ENCODE results near the gene ZMYND8.
A peak's percentile ranks its signal among the peaks of the same experiment; 100 is the strongest.
"Not testable (repeated sequence)": the region's sequence is repeated elsewhere in the genome, so short reads cannot be mapped to it uniquely, and the experiment has no call there.

ZMYND8 gene

GRCh38 chr20:47286681-47287080 is 69.8 kb downstream of the ZMYND8 start:
- H3K4me3 ChIP-seq (ENCODE audit: low read length), result no peak overlapping the region
- no peak overlapping the region for H3K9ac ChIP-seq (ENCODE audit: low read length)
- H3K4me1 ChIP-seq (ENCODE audit: control insufficient read depth, insufficient read depth, low read length), result no peaks in the 10 kb centered on the region
- no peak for DNase-seq (ENCODE audit: low read depth)
- H3K9me3 ChIP-seq (ENCODE audit: control insufficient read depth, low read length), result no peaks in the 10 kb centered on the region
- no peaks in the 10 kb centered on the region for H3K27me3 ChIP-seq (replicated peaks; ENCODE audit: control insufficient read depth, insufficient read depth, low read length)
- H3K36me3 ChIP-seq (ENCODE audit: control insufficient read depth, insufficient read depth, low read length, severe bottlenecking), result peaks cover 92% of the 10 kb centered on the region

- no peak for DNase-seq (ENCODE audit: low read depth)
- H3K36me3 ChIP-seq (ENCODE audit: control insufficient read depth, insufficient read depth, low read length, severe bottlenecking), result peaks cover 96% of the 10 kb centered on the region
- no peak overlapping the region for H3K4me3 ChIP-seq (ENCODE audit: low read length)
- no peaks in the 10 kb centered on the region for H3K4me1 ChIP-seq (ENCODE audit: control insufficient read depth, insufficient read depth, low read length)
- no peaks in the 10 kb centered on the region for H3K27me3 ChIP-seq (replicated peaks; ENCODE audit: control insufficient read depth, insufficient read depth, low read length)
- H3K9me3 ChIP-seq (ENCODE audit: control insufficient read depth, low read length), result no peaks in the 10 kb centered on the region
- no peak overlapping the region for H3K9ac ChIP-seq (ENCODE audit: low read length)
Measured at GRCh38 chr20:47285189-47285588, 71.3 kb downstream of the ZMYND8 start.

GRCh38 chr20:47284373-47284772 is 72.1 kb downstream of the ZMYND8 start:
- no peak for DNase-seq (ENCODE audit: low read depth)
- Histone ChIP-seq H3K9me3 (ENCODE audit: control insufficient read depth, low read length) (no peaks in the 10 kb centered on the region), H3K4me3 (ENCODE audit: low read length) (no peak overlapping the region), H3K9ac (ENCODE audit: low read length) (no peak overlapping the region), H3K27me3 (replicated peaks; ENCODE audit: control insufficient read depth, insufficient read depth, low read length) (no peaks in the 10 kb centered on the region), H3K4me1 (ENCODE audit: control insufficient read depth, insufficient read depth, low read length) (no peaks in the 10 kb centered on the region), H3K36me3 (ENCODE audit: control insufficient read depth, insufficient read depth, low read length, severe bottlenecking) (peaks cover 95% of the 10 kb centered on the region)

GRCh38 chr20:47283411-47283810 is 73.1 kb downstream of the ZMYND8 start:
- no peaks in the 10 kb centered on the region for H3K27me3 ChIP-seq (replicated peaks; ENCODE audit: control insufficient read depth, insufficient read depth, low read length)
- no peak overlapping the region for H3K4me3 ChIP-seq (ENCODE audit: low read length)
- no peaks in the 10 kb centered on the region for H3K4me1 ChIP-seq (ENCODE audit: control insufficient read depth, insufficient read depth, low read length)
- peaks cover 95% of the 10 kb centered on the region for H3K36me3 ChIP-seq (ENCODE audit: control insufficient read depth, insufficient read depth, low read length, severe bottlenecking)
- H3K9me3 ChIP-seq (ENCODE audit: control insufficient read depth, low read length), result no peaks in the 10 kb centered on the region
- DNase-seq (ENCODE audit: low read depth), result no peak
- H3K9ac ChIP-seq (ENCODE audit: low read length), result no peak overlapping the region

GRCh38 chr20:47282864-47283263 is 73.6 kb downstream of the ZMYND8 start:
- H3K4me1 ChIP-seq (ENCODE audit: control insufficient read depth, insufficient read depth, low read length), result peaks cover 3% of the 10 kb centered on the region
- H3K36me3 ChIP-seq (ENCODE audit: control insufficient read depth, insufficient read depth, low read length, severe bottlenecking), result peaks cover 95% of the 10 kb centered on the region
- H3K9me3 ChIP-seq (ENCODE audit: control insufficient read depth, low read length), result no peaks in the 10 kb centered on the region
- DNase-seq (ENCODE audit: low read depth), result no peak
- H3K9ac ChIP-seq (ENCODE audit: low read length), result no peak overlapping the region
- no peaks in the 10 kb centered on the region for H3K27me3 ChIP-seq (replicated peaks; ENCODE audit: control insufficient read depth, insufficient read depth, low read length)
- H3K4me3 ChIP-seq (ENCODE audit: low read length), result no peak overlapping the region

GRCh38 chr20:47281376-47281775 is 75.1 kb downstream of the ZMYND8 start:
- no peaks in the 10 kb centered on the region for H3K27me3 ChIP-seq (replicated peaks; ENCODE audit: control insufficient read depth, insufficient read depth, low read length)
- no peak overlapping the region for H3K9ac ChIP-seq (ENCODE audit: low read length)
- no peak overlapping the region for H3K4me3 ChIP-seq (ENCODE audit: low read length)
- DNase-seq (ENCODE audit: low read depth), result no peak
- H3K4me1 ChIP-seq (ENCODE audit: control insufficient read depth, insufficient read depth, low read length), result peaks cover 16% of the 10 kb centered on the region
- peaks cover 82% of the 10 kb centered on the region for H3K36me3 ChIP-seq (ENCODE audit: control insufficient read depth, insufficient read depth, low read length, severe bottlenecking)
- H3K9me3 ChIP-seq (ENCODE audit: control insufficient read depth, low read length), result no peaks in the 10 kb centered on the region

GRCh38 chr20:47280668-47281067 is 75.8 kb downstream of the ZMYND8 start:
- no peak overlapping the region for H3K9ac ChIP-seq (ENCODE audit: low read length)
- no peaks in the 10 kb centered on the region for H3K9me3 ChIP-seq (ENCODE audit: control insufficient read depth, low read length)
- no peak overlapping the region for H3K4me3 ChIP-seq (ENCODE audit: low read length)
- DNase-seq (ENCODE audit: low read depth), result no peak
- H3K27me3 ChIP-seq (replicated peaks; ENCODE audit: control insufficient read depth, insufficient read depth, low read length), result no peaks in the 10 kb centered on the region
- peaks cover 85% of the 10 kb centered on the region for H3K36me3 ChIP-seq (ENCODE audit: control insufficient read depth, insufficient read depth, low read length, severe bottlenecking)
- peaks cover 23% of the 10 kb centered on the region for H3K4me1 ChIP-seq (ENCODE audit: control insufficient read depth, insufficient read depth, low read length)

- H3K9me3 ChIP-seq (ENCODE audit: control insufficient read depth, low read length), result no peaks in the 10 kb centered on the region
- no peaks in the 10 kb centered on the region for H3K27me3 ChIP-seq (replicated peaks; ENCODE audit: control insufficient read depth, insufficient read depth, low read length)
- H3K4me1 ChIP-seq (ENCODE audit: control insufficient read depth, insufficient read depth, low read length), result peaks cover 28% of the 10 kb centered on the region
- H3K36me3 ChIP-seq (ENCODE audit: control insufficient read depth, insufficient read depth, low read length, severe bottlenecking), result peaks cover 85% of the 10 kb centered on the region
- H3K4me3 ChIP-seq (ENCODE audit: low read length), result no peak overlapping the region
- no peak overlapping the region for H3K9ac ChIP-seq (ENCODE audit: low read length)
- no peak for DNase-seq (ENCODE audit: low read depth)
Measured at GRCh38 chr20:47280228-47280627, 76.3 kb downstream of the ZMYND8 start.

GRCh38 chr20:47278907-47279348 is 77.6 kb downstream of the ZMYND8 start:
- peaks cover 41% of the 10 kb centered on the region for H3K4me1 ChIP-seq (ENCODE audit: control insufficient read depth, insufficient read depth, low read length)
- no peak overlapping the region for H3K9ac ChIP-seq (ENCODE audit: low read length)
- peaks cover 72% of the 10 kb centered on the region for H3K36me3 ChIP-seq (ENCODE audit: control insufficient read depth, insufficient read depth, low read length, severe bottlenecking)
- no peak overlapping the region for H3K4me3 ChIP-seq (ENCODE audit: low read length)
- H3K9me3 ChIP-seq (ENCODE audit: control insufficient read depth, low read length), result no peaks in the 10 kb centered on the region
- no peaks in the 10 kb centered on the region for H3K27me3 ChIP-seq (replicated peaks; ENCODE audit: control insufficient read depth, insufficient read depth, low read length)
- DNase-seq (ENCODE audit: low read depth), result no peak

GRCh38 chr20:47277535-47277872 is 79.0 kb downstream of the ZMYND8 start:
- DNase-seq (ENCODE audit: low read depth); H3K27me3 ChIP-seq (replicated peaks; ENCODE audit: control insufficient read depth, insufficient read depth, low read length); H3K9me3 ChIP-seq (ENCODE audit: control insufficient read depth, low read length); H3K4me3 ChIP-seq (ENCODE audit: low read length): not testable (repeated sequence)
- H3K4me1 ChIP-seq (ENCODE audit: control insufficient read depth, insufficient read depth, low read length), result peaks cover 55% of the 10 kb centered on the region
- peaks cover 57% of the 10 kb centered on the region for H3K36me3 ChIP-seq (ENCODE audit: control insufficient read depth, insufficient read depth, low read length, severe bottlenecking)
- H3K9ac ChIP-seq (ENCODE audit: low read length), result peak overlapping the region; percentile 88

GRCh38 chr20:47276851-47277534 is 79.5 kb downstream of the ZMYND8 start:
- Histone ChIP-seq H3K4me3 (ENCODE audit: low read length) (no peak overlapping the region), H3K4me1 (ENCODE audit: control insufficient read depth, insufficient read depth, low read length) (peaks cover 59% of the 10 kb centered on the region), H3K9me3 (ENCODE audit: control insufficient read depth, low read length) (no peaks in the 10 kb centered on the region), H3K27me3 (replicated peaks; ENCODE audit: control insufficient read depth, insufficient read depth, low read length) (no peaks in the 10 kb centered on the region), H3K36me3 (ENCODE audit: control insufficient read depth, insufficient read depth, low read length, severe bottlenecking) (peaks cover 52% of the 10 kb centered on the region), H3K9ac (ENCODE audit: low read length) (peak overlapping the region; percentile 88)
- DNase-seq (ENCODE audit: low read depth), result peak; percentile 34

GRCh38 chr20:47276251-47276650 is 80.2 kb downstream of the ZMYND8 start:
- Histone ChIP-seq H3K9ac (ENCODE audit: low read length) (peak overlapping the region; percentile 88), H3K4me3 (ENCODE audit: low read length) (no peak overlapping the region), H3K4me1 (ENCODE audit: control insufficient read depth, insufficient read depth, low read length) (peaks cover 62% of the 10 kb centered on the region), H3K9me3 (ENCODE audit: control insufficient read depth, low read length) (no peaks in the 10 kb centered on the region), H3K27me3 (replicated peaks; ENCODE audit: control insufficient read depth, insufficient read depth, low read length) (no peaks in the 10 kb centered on the region), H3K36me3 (ENCODE audit: control insufficient read depth, insufficient read depth, low read length, severe bottlenecking) (peaks cover 47% of the 10 kb centered on the region)
- DNase-seq (ENCODE audit: low read depth), result no peak
